ENCODE measurements around the gene TAPT1.
A peak's percentile ranks its signal among the peaks of the same experiment; 100 is the strongest.
"Not testable (repeated sequence)": the region's sequence is repeated elsewhere in the genome, so short reads cannot be mapped to it uniquely, and the experiment has no call there.

The TAPT1 gene

GRCh38 chr4:16206848-16207247 lies 19.4 kb downstream of the TAPT1 start:
- no peak for DNase-seq

GRCh38 chr4:16206301-16206700 lies 20.0 kb downstream of the TAPT1 start:
- DNase-seq, result no peak

GRCh38 chr4:16205298-16206164 lies 20.7 kb downstream of the TAPT1 start:
- no peak for DNase-seq

- DNase-seq, result no peak
Observed at GRCh38 chr4:16204505-16204904, 21.8 kb downstream of the TAPT1 start.

- DNase-seq, result no peak
Observed at GRCh38 chr4:16203083-16203482, 23.2 kb downstream of the TAPT1 start.

- no peak for DNase-seq
Observed at GRCh38 chr4:16202598-16202997, 23.7 kb downstream of the TAPT1 start.

- peak; percentile 34 for DNase-seq
Observed at GRCh38 chr4:16199093-16199492, 27.2 kb downstream of the TAPT1 start.

- DNase-seq, result no peak
Observed at GRCh38 chr4:16197876-16198665, 28.2 kb downstream of the TAPT1 start.

GRCh38 chr4:16196482-16197393 lies 29.5 kb downstream of the TAPT1 start:
- DNase-seq, result no peak

GRCh38 chr4:16195209-16195608 lies 31.1 kb downstream of the TAPT1 start:
- DNase-seq, result no peak

- not testable (repeated sequence) for DNase-seq
Observed at GRCh38 chr4:16194798-16195197, 31.5 kb downstream of the TAPT1 start.

GRCh38 chr4:16194214-16194613 lies 32.1 kb downstream of the TAPT1 start:
- no peak for DNase-seq

- no peak for DNase-seq
Observed at GRCh38 chr4:16192631-16193518, 33.4 kb downstream of the TAPT1 start.

GRCh38 chr4:16192057-16192456 lies 34.2 kb downstream of the TAPT1 start:
- no peak for DNase-seq

GRCh38 chr4:16187455-16187854 lies 38.8 kb downstream of the TAPT1 start:
- no peak for DNase-seq

GRCh38 chr4:16186986-16187385 lies 39.3 kb downstream of the TAPT1 start:
- DNase-seq, result no peak

- DNase-seq, result no peak
Observed at GRCh38 chr4:16183604-16184003, 42.7 kb downstream of the TAPT1 start.

- no peak for DNase-seq
Observed at GRCh38 chr4:16176621-16177020, 49.6 kb downstream of the TAPT1 start.

GRCh38 chr4:16171831-16172230 lies 54.4 kb downstream of the TAPT1 start:
- no peak for DNase-seq

- no peak for DNase-seq
Observed at GRCh38 chr4:16169490-16169889, 56.8 kb downstream of the TAPT1 start.

- no peak for DNase-seq
Observed at GRCh38 chr4:16168710-16169388, 57.4 kb downstream of the TAPT1 start.
